HG03439 (cell line): ENCODE results near the gene RIPPLY3.
A peak's percentile ranks its signal among the peaks of the same experiment; 100 is the strongest.

ENCODE experiments used
- ATAC-seq: cut with Tn5 transposase; IDR thresholded peaks from one replicate; pipeline ENCODE4 v1.9.1; 2021; ENCODE audit warnings: mild to moderate bottlenecking, moderate library complexity; ENCODE audit not compliant: unreplicated experiment

The RIPPLY3 gene

GRCh38 chr21:37006486-37007291 is at the start of gene RIPPLY3:
TSS of gene RIPPLY3 (plus strand) at chr21:37006702. CDS start at chr21:37006773, 71 bp downstream.
- ATAC-seq = no peak

- no peak for ATAC-seq
Measured at GRCh38 chr21:36959020-36959835, 47.3 kb upstream of the RIPPLY3 start.

GRCh38 chr21:36960676-36961284 is 45.7 kb upstream of the RIPPLY3 start:
- ATAC-seq = no peak

GRCh38 chr21:36962098-36962780 is 44.3 kb upstream of the RIPPLY3 start:
- no peak for ATAC-seq

- no peak for ATAC-seq
Measured at GRCh38 chr21:36964398-36964797, 42.1 kb upstream of the RIPPLY3 start.

- no peak for ATAC-seq
Measured at GRCh38 chr21:36964827-36965719, 41.4 kb upstream of the RIPPLY3 start.

- ATAC-seq = no peak
Measured at GRCh38 chr21:36965720-36966065, 40.8 kb upstream of the RIPPLY3 start.

- ATAC-seq = peak; percentile 73
Measured at GRCh38 chr21:36966066-36966820, 40.3 kb upstream of the RIPPLY3 start, which contains the start of gene HLCS. TSS of gene HLCS (minus strand) at chr21:36966669. CDS start at chr21:36966638, 31 bp downstream.

GRCh38 chr21:36966821-36967768 is 39.4 kb upstream of the RIPPLY3 start:
- ATAC-seq = peak; percentile 14

- no peak for ATAC-seq
Measured at GRCh38 chr21:36968414-36968813, 38.1 kb upstream of the RIPPLY3 start.

- no peak for ATAC-seq
Measured at GRCh38 chr21:36968976-36969375, 37.5 kb upstream of the RIPPLY3 start.

- ATAC-seq = no peak
Measured at GRCh38 chr21:36973986-36974850, 32.3 kb upstream of the RIPPLY3 start.

GRCh38 chr21:36974851-36975192 is 31.7 kb upstream of the RIPPLY3 start:
- ATAC-seq = no peak

GRCh38 chr21:36976228-36976861 is 30.2 kb upstream of the RIPPLY3 start:
- ATAC-seq = no peak

GRCh38 chr21:36976882-36977651 is 29.4 kb upstream of the RIPPLY3 start:
- no peak for ATAC-seq
